HG03097 (cell line): Measurements from ENCODE around the gene POFUT2.

ENCODE experiments used
- ATAC-seq: cut with Tn5 transposase; IDR thresholded peaks from one replicate; pipeline ENCODE4 v1.9.1; 2021; ENCODE audit not compliant: unreplicated experiment, low FRiP score

Gene POFUT2

GRCh38 chr21:45285266-45285931 is 2.3 kb downstream of the POFUT2 start:
- no peak for ATAC-seq

- ATAC-seq, result no peak
These were observed 3.3 kb downstream of the POFUT2 start for GRCh38 chr21:45284456-45284741.

DNA sequence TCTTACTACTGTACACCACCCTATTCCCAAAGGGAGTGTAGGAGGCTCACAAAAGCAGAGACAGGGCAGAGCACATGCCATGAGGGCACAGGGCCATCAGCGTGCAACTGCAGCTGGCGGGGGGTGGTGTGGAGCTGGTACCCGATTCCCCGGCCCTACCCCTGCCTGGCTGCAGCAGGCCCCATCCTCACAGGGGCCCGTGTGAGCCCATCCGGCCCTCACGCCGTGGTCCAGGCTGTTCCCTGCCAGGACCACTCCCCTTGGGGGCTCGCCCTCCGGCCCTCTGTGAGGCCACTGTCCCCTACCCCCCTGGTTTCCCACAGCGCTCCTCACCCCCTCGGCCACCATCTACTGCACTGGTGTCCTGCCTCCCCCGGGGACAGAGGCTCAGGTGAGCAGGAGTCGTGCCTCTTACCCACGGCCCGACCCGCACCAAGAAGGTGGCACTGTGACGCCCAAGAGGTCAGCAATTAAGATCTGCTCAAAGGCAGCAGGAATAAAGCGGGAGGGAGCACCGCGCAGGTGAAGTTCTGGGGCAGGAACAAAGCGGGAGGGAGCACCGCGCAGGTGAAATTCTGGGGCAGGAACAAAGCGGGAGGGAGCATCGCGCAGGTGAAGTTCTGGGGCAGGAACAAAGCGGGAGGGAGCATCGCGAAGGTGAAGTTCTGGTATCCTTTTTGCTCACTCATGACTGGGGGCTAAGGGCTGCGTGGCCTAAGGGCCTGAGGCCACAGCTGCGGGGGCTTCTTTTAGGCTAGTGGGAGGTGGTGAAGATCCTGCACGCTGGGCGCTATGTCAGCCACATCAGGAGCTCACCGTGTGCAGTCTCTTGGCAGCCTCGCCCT is 3.9 kb downstream of the POFUT2 start:
- ATAC-seq, result no peak

- no peak for ATAC-seq
These were observed 4.6 kb downstream of the POFUT2 start for GRCh38 chr21:45283035-45283610.

DNA sequence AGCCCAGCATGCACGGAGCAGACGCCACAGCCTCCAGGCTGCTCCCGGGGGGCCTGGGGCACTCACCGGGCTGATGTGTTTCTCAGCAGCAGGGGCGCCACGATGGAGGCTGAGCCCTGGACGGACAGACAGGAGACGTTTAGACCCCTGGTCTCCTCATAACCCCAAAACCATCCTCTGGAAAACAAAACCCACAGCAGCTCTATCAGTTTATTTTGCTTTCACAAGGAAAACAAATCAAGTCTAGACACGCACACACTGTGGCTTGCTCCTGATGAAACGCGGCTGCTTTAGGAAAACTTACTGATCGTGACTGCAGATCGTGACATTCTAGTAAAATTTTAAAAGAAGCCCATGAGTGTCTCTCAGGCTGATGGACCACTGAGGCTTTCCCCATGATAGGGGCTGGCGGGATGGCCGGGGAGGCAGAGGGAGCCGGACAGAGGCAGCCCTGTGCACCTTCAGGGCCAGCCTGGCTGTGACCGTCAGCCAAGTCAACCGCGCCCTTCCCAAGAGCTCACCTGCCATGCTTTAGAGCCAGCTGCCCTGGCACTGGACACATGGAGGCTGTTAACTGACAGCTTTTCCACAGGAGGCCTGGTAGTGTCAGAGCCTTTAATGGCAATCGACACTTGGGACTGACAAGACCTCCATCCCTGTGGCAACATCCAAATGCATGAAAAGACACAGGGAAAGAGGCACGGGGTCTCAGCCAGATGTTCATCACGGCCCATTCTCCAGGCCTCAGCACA is 5.2 kb downstream of the POFUT2 start:
- no peak for ATAC-seq

DNA sequence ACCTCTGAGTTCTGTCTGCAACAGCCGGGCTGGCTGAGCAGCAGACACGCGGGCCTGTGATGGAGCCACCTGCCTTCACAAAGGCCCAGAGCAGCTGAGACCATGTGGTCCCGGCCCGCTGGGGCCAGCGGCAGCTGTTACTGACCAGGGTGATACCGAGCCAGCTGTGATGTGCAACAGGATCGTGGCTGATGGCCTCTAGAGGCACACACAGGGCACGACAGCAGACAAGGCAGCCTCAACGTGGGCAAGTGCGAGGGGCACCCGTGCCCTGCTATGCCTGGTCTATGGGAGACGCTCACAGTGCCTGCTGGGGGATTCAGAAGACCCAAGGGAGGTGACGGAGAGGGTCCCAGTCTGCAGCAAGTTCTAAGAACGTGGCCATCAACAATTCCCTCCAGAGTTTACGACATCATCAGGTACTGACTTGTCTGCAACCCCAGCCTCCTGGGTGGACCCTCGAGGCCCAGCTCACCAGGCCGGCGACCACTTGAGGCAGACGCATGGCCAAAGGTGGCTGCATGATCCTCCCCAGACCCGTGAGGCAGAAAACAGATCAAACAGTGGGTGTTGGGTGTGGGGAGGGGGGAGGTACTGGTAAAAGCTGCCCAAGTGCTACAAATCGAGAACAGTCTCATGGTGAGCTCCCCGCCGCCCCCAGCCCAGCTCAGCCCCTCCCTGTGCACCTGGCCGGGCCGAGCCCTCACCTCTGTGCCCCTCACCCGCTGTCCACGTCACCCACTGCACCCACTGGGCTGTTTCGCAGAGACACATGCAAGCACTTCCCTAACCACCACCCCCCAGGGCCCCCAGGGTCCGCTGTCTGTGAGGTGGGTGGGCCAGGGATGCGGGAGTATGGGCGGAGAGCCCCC is 6.0 kb downstream of the POFUT2 start:
- ATAC-seq, result no peak

- no peak for ATAC-seq
These were observed 6.7 kb downstream of the POFUT2 start for GRCh38 chr21:45280969-45281368.

DNA sequence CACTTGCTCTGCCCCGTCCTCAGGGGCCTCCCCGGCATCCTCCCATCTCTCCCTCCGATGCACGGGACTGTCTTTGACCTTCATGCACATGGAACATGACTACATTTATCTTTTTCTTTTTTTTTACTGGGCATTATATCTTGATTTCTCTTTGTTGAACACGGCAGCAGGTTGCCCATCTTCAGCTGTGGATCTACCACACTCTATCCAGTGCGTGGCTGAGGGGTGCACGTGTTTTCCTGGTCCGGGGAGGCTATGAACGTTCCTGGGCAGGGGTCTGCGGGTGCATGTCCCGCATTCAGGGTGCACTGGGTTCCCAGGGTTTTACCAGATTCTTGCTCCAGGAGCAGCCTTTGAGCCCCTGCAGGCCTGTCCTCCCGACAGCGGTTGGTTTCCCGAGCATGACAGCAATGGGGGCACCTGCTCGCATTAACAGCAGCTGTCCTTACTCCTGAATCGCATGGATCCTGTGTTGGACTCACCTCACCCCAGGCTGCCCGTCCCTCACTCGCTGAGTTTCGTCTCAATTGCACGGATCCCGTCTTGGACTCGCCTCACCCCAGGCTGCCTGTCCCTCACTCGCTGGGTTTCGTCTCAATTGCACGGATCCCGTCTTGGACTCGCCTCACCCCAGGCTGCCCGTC is 7.4 kb downstream of the POFUT2 start:
- ATAC-seq, result no peak

GRCh38 chr21:45279446-45280177 is 8.1 kb downstream of the POFUT2 start:
- ATAC-seq, result no peak

DNA sequence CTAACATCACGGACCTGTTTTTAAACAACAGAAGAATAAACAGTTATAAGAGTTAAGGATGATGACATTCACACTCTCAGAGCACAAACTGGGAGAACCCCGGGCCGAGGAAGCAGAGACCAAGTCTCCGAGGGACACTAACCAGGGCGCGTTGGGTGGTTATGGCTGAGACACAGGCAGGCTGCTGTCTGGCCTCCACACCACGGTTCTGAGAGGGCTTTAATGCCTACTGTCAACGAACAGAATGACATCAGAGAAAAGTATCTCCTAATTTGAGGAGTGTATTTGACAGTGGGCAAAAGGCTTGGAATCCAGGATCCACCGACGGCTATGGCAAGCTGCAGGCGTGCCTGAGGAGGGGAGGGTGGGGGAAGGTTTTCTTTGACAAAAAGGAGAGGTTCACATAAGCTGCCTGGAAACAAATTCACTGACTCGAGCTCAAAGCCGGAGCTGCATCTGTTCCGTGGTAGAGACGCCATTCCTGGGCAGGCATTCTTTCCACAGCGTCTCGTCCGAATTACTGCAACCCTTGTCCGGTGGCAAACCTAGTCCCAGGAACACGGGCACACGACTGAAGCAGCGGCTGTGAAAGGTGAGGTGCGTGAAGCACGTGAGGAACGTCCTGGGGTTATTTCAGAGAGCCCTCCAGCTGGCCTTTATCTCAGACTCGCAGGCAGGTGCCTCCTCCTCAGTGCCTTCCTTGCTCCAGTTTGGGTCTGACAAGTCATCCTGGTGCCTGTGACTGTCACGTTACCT is 9.4 kb downstream of the POFUT2 start:
- no peak for ATAC-seq

DNA sequence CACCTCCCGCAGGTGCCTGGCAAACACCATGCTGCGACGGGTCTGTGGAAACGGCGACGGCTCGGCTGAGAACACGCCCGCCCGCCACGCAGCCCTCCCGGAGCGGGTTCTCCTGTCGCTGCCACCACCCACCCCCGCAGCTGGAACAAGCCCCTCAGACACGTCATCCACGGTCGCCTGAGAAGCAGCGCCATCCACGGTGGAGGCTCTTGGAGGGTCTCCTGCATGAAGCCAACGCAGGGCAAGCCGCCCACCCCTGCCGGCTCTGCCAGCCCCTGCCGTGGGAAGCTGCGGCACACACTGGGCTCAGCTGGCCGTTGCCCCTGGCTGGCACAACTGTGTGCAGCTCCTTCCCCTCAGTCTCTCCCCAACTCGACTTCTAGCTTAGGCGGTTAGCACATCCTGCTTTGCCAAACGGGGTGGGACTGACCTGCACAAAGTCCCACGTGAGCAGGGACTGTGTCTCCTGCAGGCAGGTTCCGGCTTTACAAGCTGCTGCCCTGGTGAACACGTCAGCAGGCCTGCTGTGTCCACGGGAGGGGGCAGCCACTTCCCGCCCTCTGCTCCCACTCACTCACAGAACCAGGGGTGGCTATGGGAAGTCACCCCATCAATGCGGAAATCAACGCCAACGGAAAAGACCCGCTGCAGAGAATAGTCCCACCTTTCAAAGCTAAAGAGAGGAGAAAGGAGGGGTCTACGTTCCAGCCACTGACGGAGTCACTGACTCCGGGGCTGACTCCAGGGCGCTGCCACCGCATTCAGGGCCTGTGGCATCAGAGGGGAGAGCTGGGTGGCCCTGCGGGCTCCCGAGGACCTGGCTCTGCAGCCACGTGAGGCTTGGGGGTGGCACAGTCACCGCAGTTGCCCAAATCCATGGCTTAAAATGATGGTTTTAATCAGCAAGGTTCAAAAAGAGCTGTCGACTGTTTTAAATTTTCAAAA is 10.3 kb downstream of the POFUT2 start:
- ATAC-seq, result no peak

DNA sequence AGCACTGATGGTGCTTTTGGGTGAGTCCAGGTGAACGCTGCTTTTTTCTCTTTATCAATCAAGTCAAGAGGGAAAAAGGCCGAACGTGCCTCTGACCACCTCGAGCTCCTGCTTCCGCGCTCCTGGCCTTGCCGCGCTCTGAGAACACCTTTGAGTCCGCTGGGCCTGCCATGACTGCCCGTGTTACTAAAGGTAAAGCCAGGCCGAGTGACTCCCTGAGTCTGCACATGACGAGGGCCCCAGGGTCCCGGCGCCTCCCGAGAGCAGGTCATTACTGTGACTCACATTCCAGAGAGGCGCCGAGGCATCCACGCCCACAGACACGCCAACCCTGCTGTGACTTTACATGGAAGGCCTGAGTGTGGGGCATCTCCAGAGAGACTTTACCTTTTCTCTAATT is 11.1 kb downstream of the POFUT2 start:
- ATAC-seq, result no peak

DNA sequence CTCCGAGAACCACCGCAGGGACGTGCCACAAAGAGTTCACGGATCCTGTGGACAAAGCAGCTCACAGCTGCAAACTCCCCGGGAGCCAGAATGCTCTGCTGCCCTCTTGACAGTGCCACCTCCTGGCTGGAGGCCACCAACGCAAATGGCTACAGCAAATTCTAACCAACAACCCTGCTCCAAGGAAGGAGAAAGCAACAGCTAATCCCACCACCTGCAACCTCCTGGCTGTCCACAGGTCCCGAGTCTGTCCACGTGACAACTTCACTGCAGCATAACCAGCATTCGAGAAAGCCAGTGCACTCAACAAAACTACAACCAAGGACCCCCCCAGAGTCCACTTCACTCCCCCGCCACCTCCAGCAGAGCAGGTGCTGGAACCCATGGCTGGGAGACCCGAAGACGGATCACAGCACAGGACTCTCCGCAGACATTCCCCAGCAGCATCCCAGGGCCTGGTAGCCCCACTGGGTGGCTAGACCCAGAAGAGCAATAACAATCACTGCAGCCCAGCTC is 17.3 kb downstream of the POFUT2 start:
- no peak for ATAC-seq

GRCh38 chr21:45269861-45270260 is 17.8 kb downstream of the POFUT2 start:
- ATAC-seq, result no peak

- no peak for ATAC-seq
These were observed 20.3 kb downstream of the POFUT2 start for GRCh38 chr21:45267390-45267760.

GRCh38 chr21:45266518-45267389 is 20.9 kb downstream of the POFUT2 start:
- no peak for ATAC-seq
